NCI-H2196 (cell line): Measurements from ENCODE around the gene SERTAD1.
"Not testable (repeated sequence)": the region's sequence is repeated elsewhere in the genome, so short reads cannot be mapped to it uniquely, and the experiment has no call there.

Experiments
- DNase-seq: peaks from one replicate; lab custom pipeline; 2025; ENCODE audit not compliant: unreplicated experiment; lab: John Stamatoyannopoulos, UW

SERTAD1 gene

GRCh38 chr19:40423938-40424337 is 1.9 kb downstream of the SERTAD1 start:
- no peak for DNase-seq

GRCh38 chr19:40422748-40423566 is 2.8 kb downstream of the SERTAD1 start:
- DNase-seq = no peak

DNA sequence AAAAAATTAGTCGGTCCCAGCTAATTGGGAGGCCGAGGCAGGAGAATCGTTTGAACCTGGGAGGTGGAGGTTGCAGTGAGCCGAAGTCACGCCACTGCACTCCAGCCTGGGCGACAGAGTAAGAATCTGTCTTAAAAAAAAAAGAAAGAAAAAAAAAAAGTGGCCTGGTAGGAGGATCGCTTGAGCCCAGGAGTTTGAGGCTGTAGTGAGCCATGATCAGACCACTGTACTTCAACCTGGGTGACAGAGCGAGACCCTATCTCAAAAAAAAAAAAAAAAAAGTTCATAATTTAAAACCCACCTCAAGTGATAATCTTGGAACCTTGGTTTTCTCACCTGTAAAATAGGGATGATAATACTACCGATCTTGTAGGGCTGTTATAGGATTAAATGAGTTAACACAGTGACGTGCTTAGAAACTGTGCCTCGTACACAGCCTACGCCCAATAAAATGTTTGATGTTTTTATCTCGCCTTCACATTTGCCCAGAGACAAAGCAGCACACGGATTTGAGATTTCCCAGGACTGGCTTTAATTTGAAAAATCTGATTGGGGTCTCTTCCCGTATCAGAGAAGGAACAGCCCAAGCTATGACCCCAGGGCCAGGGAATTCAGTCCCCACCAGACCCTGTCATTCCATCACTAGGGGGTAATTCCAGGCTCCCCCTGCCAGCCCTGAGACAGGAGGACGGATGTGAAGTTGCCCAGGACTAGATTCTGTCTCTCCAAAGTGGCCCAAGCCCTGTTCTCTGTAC is 3.6 kb downstream of the SERTAD1 start:
- no peak for DNase-seq

DNA sequence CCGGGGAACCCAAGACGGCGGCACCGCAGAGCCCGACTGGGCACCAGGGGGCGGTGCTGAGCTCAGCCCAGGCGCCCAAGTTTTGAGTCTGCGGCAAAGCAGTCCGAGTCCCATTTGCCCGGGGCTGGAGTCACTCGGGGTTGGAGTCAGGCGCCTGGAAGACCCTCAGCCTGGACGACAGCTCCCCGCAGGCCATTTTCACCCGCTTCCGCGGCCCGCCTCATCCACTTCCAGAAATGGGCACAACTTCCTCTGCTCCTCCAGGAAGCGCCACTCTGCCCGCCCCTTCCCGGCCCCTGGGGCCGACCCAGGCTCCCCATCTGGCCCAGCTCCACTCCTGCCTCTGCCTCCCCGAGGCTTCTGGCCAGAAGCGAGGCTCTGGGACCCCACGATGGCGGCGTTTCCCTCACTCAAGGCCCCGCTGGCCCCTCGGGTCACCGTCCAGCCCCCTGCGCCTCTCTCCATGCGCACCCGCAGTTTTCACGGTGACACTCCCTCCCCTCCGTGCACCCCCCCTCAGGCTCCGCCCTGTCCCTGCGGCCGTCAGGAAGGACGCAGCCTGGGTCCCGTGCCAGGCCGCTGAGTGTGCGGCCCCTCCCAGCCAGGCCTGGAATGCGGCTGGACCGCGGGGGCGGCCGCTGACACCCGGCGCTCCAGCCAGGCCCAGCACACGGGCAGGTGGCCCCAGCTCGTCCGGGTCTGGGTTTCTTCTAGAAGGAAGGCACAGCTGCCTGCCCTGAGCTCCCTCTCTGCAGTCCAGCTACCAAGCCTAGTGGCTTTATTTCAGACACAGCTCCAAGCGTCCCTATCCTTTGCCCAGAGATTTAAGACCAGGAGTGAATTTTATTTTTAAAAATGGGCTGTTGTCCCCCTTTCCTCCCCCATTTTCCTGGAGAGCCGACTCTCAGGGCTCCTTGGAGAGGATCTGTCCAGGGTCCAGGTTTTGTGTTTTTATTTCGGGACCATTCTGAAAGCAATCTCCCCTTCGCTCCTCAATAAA is 4.7 kb downstream of the SERTAD1 start:
- DNase-seq = peak; percentile 92

GRCh38 chr19:40420451-40420765 is 5.4 kb downstream of the SERTAD1 start:
- no peak for DNase-seq

DNA sequence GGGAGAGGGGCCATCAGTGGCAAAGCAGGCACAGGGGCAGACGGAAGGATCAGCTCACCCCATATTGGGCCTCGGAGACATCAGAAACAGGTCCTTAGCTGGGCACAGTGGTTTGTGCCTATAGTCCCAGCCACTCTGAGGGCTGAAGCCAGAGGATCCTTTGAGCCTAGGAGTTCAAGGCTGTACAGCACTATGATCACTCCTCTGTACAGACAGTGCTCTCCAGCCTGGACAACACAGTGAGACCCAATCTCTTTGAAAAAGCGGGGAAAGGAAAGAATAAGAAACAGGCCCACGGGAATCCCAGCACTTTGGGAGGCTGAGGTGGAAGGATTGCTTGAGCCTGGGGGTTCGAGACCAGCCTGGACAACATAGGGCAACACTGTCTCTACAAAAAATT is 6.0 kb downstream of the SERTAD1 start:
- no peak for DNase-seq

- no peak for DNase-seq
Measured at GRCh38 chr19:40419066-40419612, 6.7 kb downstream of the SERTAD1 start.

GRCh38 chr19:40418040-40418439 is 7.8 kb downstream of the SERTAD1 start:
- DNase-seq = no peak

GRCh38 chr19:40417643-40417981 is 8.2 kb downstream of the SERTAD1 start:
- DNase-seq = no peak

GRCh38 chr19:40416918-40417642 is 8.7 kb downstream of the SERTAD1 start:
- no peak for DNase-seq

DNA sequence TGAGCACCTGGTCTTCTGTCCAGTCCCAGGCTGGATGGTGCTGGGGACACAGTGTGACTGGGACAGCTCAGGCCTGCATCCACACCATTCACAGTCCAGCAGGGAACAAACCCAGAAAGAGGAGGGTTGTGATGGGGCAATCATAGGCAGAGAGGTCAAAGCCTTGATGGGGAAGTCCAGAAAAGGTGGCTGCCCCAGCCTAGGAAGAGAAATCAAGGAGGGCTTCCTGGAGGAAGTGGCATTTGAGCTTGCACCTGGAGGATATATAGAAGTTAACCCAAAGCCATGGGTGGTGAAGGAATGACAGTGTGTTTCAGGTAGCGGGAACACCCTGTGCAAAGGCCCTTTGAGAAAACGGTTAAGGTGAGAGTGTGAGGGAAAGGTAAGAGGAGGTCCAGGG is 10.0 kb downstream of the SERTAD1 start:
- no peak for DNase-seq

- no peak for DNase-seq
Measured at GRCh38 chr19:40414542-40415535, 11.0 kb downstream of the SERTAD1 start.

- DNase-seq = no peak
Measured at GRCh38 chr19:40413291-40413845, 12.4 kb downstream of the SERTAD1 start, which contains the start of gene PRX. TSS of gene PRX (minus strand) at chr19:40413378. CDS start at chr19:40407932, 5,446 bp downstream.

DNA sequence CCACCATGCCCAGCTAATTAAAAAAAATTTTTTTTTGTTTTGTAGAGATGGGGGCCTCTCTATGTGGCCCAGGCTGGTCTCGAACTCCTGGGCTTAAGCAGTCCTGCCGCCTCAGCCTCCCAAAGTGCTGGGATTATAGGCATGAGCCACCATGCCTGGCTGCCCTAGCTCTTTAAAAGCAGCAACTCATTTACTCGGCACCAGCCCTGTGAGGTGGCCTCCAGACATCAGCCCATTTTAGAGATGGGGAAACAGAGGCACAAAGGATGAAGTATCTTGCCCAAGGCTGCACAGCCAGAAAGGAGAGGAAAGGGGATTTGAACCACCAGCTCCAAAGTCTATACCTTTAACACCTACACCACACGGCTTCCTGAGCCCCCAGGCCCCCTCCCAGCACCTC is 12.9 kb downstream of the SERTAD1 start:
- no peak for DNase-seq

- no peak for DNase-seq
Measured at GRCh38 chr19:40411958-40412499, 13.8 kb downstream of the SERTAD1 start.

- no peak for DNase-seq
Measured at GRCh38 chr19:40411125-40411842, 14.5 kb downstream of the SERTAD1 start.

DNA sequence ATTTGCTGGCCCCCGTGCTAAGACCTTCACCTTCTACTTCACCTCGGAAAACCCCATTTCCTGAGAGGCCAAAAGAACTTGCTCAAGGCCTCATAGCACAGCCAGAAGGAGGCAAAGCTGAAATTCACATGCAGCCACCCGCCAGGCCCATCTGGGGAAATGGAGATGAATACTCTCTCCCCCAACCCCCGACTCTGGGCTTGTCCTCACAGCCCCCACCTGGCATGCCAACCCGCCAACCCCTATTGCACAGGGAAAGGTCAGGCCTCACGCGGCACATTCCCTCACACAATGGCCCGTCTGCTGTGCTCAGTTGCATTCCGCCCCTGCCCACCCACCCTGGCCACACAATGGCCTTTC is 15.8 kb downstream of the SERTAD1 start:
- DNase-seq = no peak

DNA sequence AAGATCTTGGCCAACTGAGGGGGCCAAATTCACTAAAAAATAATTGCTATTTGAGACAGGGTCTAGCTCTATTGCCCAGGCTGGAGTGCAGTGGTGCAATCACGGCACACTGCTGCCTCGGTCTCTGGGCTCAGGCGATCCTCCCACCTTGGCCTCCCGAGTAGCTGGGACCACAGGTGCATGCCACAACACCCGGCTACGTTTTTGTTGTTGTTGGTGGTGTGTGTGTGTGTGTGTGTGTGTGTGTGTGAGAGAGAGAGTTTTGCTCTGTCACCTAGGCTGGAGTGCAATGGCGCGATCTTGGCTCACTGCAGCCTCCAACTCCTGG is 17.2 kb downstream of the SERTAD1 start:
- not testable (repeated sequence) for DNase-seq
